ENCODE data around the gene SAPCD2.

GRCh38 chr9:137088121-137088520 is 17.8 kb upstream of the SAPCD2 start:
- TF ChIP-seq POLR2A (IDR thresholded peaks at IDR 0.05) (no peak), CTCF (IDR thresholded peaks at IDR 0.05) (no peak)
